Hypothalamus (tissue), 51 donors: Measurements from ENCODE around the gene TMEM175.

Experiments used
- DNase-seq, 51 donors: peaks; one replicate each; lab custom pipeline; 2025; lab: John Stamatoyannopoulos, UW

TMEM175 gene

DNA sequence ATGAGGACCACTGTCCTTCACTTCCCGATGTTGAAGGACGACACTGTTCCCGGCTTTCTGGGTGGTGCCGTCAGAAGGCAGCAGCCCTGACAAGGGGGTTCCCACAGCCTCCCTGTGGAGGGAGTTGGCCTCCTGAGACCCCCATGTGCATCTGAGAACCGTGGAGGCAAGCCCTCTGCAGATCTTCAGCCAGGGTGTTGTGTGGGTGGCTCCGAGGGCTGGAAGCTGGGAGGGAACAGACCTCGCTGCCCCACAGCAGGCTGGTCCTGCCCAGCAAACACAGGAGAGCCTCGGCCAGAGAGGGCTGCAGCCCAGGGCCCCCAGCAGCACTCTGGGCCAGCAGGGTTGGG is 24.9 kb downstream of the TMEM175 start:
- no peak for DNase-seq

GRCh38 chr4:957581-958313 is 25.5 kb downstream of the TMEM175 start:
- no peak for DNase-seq

GRCh38 chr4:958314-958665 is 26.0 kb downstream of the TMEM175 start:
- no peak for DNase-seq

GRCh38 chr4:958696-959337 is 26.6 kb downstream of the TMEM175 start:
- DNase-seq = peak in 1 of 51 donors; percentile 10

- DNase-seq = peak in 1 of 51 donors; percentile 31
Observed at GRCh38 chr4:959338-960139, 27.3 kb downstream of the TMEM175 start.

GRCh38 chr4:960140-960635 is 27.9 kb downstream of the TMEM175 start:
- no peak for DNase-seq

GRCh38 chr4:960636-961350 is 28.5 kb downstream of the TMEM175 start:
- no peak for DNase-seq

GRCh38 chr4:961351-962230 is 29.3 kb downstream of the TMEM175 start:
- DNase-seq = no peak

DNA sequence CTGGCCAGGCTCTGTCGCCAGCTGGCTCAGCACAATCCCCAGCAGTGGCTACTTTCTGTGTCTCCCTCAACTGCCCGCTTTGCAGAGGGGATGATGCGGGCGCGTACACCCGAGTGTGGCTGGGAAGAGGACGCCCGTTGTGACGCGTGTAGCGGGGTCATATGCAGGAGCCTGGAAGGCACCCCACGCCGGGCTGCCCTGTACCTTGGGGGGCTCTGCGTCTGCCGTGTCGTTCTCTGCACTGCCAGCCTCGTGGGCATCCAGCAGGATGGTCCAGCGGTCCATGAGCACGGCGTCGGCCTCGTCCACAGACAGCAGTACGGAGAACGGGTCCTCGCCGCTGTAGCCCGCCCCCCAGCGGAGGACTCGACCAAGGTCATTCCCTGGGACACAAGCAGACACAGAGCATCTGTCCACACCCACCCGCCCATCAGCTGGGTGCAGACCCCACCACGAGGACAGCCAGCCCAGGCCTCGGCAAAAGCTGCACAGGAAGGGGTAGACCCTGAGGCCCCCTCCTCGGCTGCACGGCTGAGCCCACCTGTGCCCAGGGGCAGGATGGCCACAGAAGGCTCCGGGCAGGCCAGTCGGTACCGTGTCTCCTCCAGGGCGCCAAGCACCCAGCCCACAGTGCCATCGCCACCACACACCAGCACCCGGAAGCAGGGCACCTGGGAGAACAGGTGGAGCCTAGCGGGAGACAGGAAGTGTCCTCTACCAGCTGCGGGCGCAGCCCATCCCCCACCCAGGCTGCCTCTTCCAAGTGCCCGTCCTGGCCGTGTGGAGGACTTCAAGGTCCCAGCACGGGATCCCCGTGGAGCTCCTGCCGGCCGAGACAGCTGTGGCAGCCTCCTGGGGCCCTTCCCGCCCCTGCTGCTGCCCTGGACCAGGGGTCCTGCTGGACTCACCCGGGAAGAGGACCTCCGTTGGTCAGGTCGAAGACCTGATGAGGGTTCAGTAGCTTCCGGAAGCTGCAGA is 30.3 kb downstream of the TMEM175 start:
- no peak for DNase-seq

DNA sequence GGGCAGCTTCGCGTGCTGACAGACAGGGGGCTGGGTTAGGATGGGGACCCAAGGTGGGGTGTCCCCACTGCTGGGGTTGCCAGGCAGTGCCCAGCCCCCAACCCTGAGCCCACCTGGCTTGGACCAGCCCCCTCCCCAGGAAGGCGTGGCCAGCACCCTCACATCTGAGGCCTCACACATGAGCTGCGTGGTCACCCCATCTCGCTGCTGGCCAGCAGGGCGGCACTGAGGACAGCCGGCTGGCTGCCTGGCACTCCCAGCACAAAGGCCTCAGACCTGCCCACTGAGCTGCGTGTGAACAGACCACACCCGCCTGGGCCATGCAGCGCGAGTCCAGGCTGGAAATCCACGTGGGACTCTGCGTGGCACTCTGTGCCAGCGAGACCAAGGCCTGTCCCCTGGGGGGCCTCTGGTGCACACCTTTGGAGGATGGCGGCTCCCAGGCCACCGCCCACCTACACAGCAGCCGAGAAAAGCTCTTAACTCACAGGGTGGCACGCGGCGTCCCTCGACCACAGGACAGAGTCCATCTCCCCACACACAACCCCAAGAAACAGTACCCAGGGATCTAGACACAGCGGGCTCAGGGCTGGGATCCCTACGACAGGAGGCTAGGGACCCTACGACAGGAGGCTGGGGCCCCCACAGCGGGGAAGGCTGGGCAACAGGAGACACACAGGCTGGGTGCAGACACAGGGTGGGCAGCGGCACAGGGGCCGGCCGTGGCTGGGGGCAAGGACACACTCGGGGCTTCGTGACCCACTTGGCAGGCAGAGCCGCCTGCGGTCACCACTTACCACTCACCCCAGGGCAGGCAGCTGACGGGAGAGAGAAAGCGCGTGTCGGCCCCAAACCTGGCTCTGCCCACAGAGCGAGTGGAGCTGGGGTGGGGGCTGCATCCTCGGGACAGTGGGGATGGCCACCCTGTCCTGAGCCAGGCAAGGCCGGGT is 31.3 kb downstream of the TMEM175 start:
- no peak for DNase-seq

DNA sequence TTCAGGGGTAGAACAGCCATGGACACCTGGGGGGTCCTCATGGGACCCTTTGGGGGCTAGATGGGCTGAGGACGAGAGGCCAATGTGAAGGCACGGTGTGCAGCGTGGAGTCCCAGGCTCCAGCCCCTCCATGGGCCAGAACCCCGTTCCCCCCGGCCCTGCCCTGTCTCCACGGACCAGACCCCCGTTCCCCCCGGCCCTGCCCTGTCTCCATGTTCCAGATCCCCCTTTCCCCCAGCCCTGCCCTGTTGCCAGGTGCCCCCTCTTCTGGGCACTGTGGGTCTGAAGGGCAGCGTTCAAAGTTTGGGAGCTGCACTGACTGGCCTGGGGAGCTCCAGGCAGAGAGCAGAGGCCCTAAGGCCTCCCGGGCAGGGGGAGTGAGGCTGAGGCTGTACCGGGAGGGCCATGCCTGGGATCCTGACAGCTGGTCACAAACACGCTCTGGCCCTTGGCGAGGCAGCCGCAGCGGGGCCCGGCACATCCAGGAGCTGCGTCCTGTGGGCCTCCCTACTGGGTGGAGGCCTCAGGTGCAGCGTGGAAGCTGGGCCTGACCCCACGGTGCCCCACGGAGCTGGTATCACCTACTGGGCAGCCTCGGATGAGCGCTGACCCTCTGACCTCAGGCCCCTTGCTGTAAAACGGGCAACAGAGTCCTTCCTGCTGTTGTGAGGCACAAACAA is 32.2 kb downstream of the TMEM175 start:
- no peak for DNase-seq

DNA sequence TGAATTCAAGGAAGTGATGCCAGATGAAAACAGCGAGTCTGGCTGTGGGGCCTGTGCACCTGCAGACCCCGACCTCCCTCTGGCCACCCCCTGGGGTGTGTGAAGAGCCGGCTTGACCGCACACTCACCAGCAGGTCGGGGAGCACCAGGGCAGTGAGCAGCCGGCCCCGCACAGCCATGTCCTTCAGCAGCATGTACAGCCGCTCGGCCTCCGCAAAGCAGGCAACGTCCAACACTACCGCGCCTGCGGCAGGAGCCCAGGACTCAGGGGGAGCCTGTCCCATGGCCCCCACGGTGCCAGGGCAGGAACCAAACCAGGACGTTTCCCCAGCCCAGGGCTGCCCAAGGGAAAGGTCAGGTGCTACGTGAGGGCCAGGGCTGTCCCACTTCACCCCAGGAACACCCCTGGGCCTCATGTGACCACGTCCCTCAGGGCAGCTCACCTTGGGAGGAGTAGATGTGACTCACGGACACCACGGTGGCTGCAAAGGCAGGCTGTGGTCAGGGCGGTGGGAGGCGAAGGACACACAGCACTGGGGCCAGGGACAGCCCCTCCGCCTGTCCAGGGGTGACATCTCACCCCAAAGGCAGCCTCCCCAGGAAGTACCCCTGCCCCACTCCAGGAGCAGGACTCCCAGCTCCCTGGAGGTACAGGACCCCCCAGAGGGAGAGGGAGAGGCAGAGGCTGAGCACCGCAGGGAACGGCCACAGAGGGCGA is 32.9 kb downstream of the TMEM175 start:
- no peak for DNase-seq

DNA sequence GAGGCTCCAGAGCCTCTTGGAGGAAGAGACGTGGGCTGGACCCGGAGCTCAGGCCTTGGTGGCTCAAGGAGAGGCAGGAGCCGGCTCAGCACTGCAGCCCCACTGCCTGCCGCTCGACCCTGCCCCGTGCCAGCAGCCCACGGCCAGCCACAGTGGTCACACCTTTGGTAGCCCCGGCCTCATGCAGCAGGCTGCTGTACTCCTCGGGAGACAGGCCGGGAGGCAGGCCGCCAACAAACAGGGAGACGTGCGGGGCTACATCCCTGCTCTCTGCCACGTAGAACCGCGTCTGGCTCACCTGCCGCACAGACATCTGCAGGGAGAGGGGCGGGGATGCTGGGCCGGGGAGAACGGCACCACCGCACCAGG is 33.5 kb downstream of the TMEM175 start:
- no peak for DNase-seq

GRCh38 chr4:966266-967112 is 34.2 kb downstream of the TMEM175 start:
- DNase-seq = no peak
